IPS-15b (cell line): ENCODE results near the gene MOGAT3.

Experiments
- H3K27me3 ChIP-seq: one replicate; pipeline ENCODE4 v1.6.1; 2013; ENCODE audit warnings: low read length; ENCODE audit not compliant: control insufficient read depth, insufficient read depth
- H3K36me3 ChIP-seq: one replicate; pipeline ENCODE4 v1.6.1; 2013; ENCODE audit warnings: low read length; ENCODE audit not compliant: control insufficient read depth, insufficient read depth
- H3K4me1 ChIP-seq: one replicate; pipeline ENCODE4 v1.6.1; 2013; ENCODE audit warnings: mild to moderate bottlenecking, low read length; ENCODE audit not compliant: control insufficient read depth, insufficient read depth
- H3K4me3 ChIP-seq: one replicate; pipeline ENCODE4 v1.5.1; 2013; ENCODE audit warnings: low read depth, low read length
- H3K9ac ChIP-seq: one replicate; pipeline ENCODE4 v1.6.1; 2013; ENCODE audit warnings: low read depth, mild to moderate bottlenecking, low read length
- H3K9me3 ChIP-seq: one replicate; pipeline ENCODE4 v1.6.1; 2013; ENCODE audit warnings: mild to moderate bottlenecking, low read length; ENCODE audit not compliant: control insufficient read depth, insufficient read depth

Gene MOGAT3

GRCh38 chr7:101166909-101167644 lies 33.8 kb downstream of the MOGAT3 start:
- Histone ChIP-seq H3K4me3 (peak overlapping the region; percentile 73), H3K4me1 (peaks cover 31% of the 10 kb centered on the region)

GRCh38 chr7:101166648-101166908 lies 34.3 kb downstream of the MOGAT3 start:
- H3K27me3 ChIP-seq = peaks cover 59% of the 10 kb centered on the region
- H3K9ac ChIP-seq = no peak overlapping the region
- H3K9me3 ChIP-seq = no peaks in the 10 kb centered on the region
- H3K36me3 ChIP-seq = no peaks in the 10 kb centered on the region
- H3K4me1 ChIP-seq = peaks cover 32% of the 10 kb centered on the region
- peak overlapping the region; percentile 73 for H3K4me3 ChIP-seq

More at GRCh38 chr7:101166909-101167644, 33.8 kb downstream of the MOGAT3 start:
- Histone ChIP-seq H3K9ac (no peak overlapping the region), H3K36me3 (no peaks in the 10 kb centered on the region), H3K9me3 (no peaks in the 10 kb centered on the region), H3K27me3 (peaks cover 64% of the 10 kb centered on the region)

- H3K4me3 ChIP-seq = peak overlapping the region; percentile 67
- no peaks in the 10 kb centered on the region for H3K9me3 ChIP-seq
- peaks cover 32% of the 10 kb centered on the region for H3K4me1 ChIP-seq
- no peak overlapping the region for H3K9ac ChIP-seq
- H3K27me3 ChIP-seq = peaks cover 54% of the 10 kb centered on the region
- H3K36me3 ChIP-seq = no peaks in the 10 kb centered on the region
These were observed 34.7 kb downstream of the MOGAT3 start for GRCh38 chr7:101165958-101166647.

- Histone ChIP-seq H3K36me3 (no peaks in the 10 kb centered on the region), H3K4me1 (peaks cover 31% of the 10 kb centered on the region), H3K4me3 (peak within 1 kb of the TSS; percentile 71), H3K9ac (no peak within 1 kb of the TSS), H3K9me3 (no peaks in the 10 kb centered on the region), H3K27me3 (peaks cover 46% of the 10 kb centered on the region)
These were observed 35.5 kb downstream of the MOGAT3 start, which contains the start of gene VGF for GRCh38 chr7:101165075-101165957. VGF (minus strand) TSS chr7:101165569; CDS start chr7:101164843, 726 bp downstream.

GRCh38 chr7:101164071-101164840 lies 36.6 kb downstream of the MOGAT3 start:
- H3K9ac ChIP-seq = no peak overlapping the region
- no peaks in the 10 kb centered on the region for H3K36me3 ChIP-seq
- H3K9me3 ChIP-seq = no peaks in the 10 kb centered on the region
- peaks cover 27% of the 10 kb centered on the region for H3K4me1 ChIP-seq
- H3K4me3 ChIP-seq = peak overlapping the region; percentile 71
- H3K27me3 ChIP-seq = peaks cover 35% of the 10 kb centered on the region

- peaks cover 22% of the 10 kb centered on the region for H3K4me1 ChIP-seq
- peak overlapping the region; percentile 54 for H3K9ac ChIP-seq
- H3K4me3 ChIP-seq = peak overlapping the region; percentile 71
- H3K27me3 ChIP-seq = peaks cover 28% of the 10 kb centered on the region
- H3K36me3 ChIP-seq = no peaks in the 10 kb centered on the region
- no peaks in the 10 kb centered on the region for H3K9me3 ChIP-seq
These were observed 37.4 kb downstream of the MOGAT3 start for GRCh38 chr7:101163279-101164070.

- no peaks in the 10 kb centered on the region for H3K9me3 ChIP-seq
- no peak overlapping the region for H3K9ac ChIP-seq
These were observed 38.1 kb downstream of the MOGAT3 start for GRCh38 chr7:101162551-101163278.

GRCh38 chr7:101161692-101162471 lies 39.0 kb downstream of the MOGAT3 start:
- Histone ChIP-seq H3K27me3 (peaks cover 14% of the 10 kb centered on the region), H3K9me3 (no peaks in the 10 kb centered on the region), H3K4me1 (peaks cover 17% of the 10 kb centered on the region), H3K4me3 (peak overlapping the region; percentile 54), H3K36me3 (peaks cover 6% of the 10 kb centered on the region), H3K9ac (no peak overlapping the region)

More at GRCh38 chr7:101162551-101163278, 38.1 kb downstream of the MOGAT3 start:
- H3K27me3 ChIP-seq = peaks cover 20% of the 10 kb centered on the region
- peak overlapping the region; percentile 54 for H3K4me3 ChIP-seq
- peaks cover under 1% of the 10 kb centered on the region for H3K36me3 ChIP-seq
- peaks cover 14% of the 10 kb centered on the region for H3K4me1 ChIP-seq

- Histone ChIP-seq H3K9me3 (no peaks in the 10 kb centered on the region), H3K27me3 (peaks cover 13% of the 10 kb centered on the region), H3K4me3 (no peak overlapping the region), H3K4me1 (peaks cover 26% of the 10 kb centered on the region), H3K9ac (no peak overlapping the region), H3K36me3 (peaks cover 6% of the 10 kb centered on the region)
These were observed 39.9 kb downstream of the MOGAT3 start for GRCh38 chr7:101160910-101161309.
